ENCODE data around the gene MAFB.

Gene MAFB

DNA sequence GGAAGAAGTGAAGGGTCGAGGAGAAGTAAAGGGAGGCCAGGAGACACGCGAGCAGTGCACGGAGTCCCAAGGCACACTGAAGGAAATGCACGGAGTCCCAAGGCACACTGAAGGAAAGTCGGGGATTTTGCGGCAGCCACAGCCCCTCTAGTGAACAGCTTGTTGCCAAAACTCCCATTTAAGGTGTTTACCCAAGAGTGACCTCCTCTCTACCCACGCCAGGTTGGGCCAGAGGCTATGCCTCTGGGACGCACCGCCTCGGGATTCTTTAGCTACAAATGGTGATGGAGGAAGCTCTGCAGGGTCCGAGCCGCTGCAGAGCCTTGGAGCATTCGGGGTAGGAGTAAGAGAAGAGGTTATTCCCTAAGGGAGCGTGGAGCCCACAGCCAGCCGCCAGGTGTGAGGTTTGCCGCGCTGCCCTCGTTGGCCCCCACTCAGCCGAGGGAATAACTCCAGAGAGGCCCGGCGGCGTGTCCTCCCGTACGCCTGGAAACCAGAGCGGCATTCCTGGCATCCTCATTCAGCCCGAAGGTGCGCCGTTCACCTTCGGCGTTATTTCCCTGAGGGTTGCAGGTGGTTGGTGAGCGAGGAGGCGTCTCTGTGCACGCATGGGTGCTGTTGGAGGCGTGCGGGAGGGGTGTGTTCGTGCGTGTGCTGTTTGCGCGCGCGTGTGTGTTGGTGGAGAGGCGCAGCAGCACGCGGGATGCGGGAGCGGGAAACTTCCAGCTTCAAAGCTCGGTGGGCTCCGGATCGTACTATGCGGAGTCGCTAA is 3.4 kb upstream of the MAFB start (continued):
- TF ChIP-seq, protein P1, sequence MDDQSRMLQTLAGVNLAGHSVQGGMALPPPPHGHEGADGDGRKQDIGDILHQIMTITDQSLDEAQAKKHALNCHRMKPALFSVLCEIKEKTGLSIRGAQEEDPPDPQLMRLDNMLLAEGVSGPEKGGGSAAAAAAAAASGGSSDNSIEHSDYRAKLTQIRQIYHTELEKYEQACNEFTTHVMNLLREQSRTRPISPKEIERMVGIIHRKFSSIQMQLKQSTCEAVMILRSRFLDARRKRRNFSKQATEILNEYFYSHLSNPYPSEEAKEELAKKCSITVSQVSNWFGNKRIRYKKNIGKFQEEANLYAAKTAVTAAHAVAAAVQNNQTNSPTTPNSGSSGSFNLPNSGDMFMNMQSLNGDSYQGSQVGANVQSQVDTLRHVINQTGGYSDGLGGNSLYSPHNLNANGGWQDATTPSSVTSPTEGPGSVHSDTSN (CRISPR knock-in tag; IDR thresholded peaks at IDR 0.05), result no peak
- TF ChIP-seq GLIS2 (tag by site-specific recombination; IDR thresholded peaks at IDR 0.05) (no peak), ZNF626 (tag by site-specific recombination; IDR thresholded peaks at IDR 0.05) (no peak)
- TF ChIP-seq, protein P2, sequence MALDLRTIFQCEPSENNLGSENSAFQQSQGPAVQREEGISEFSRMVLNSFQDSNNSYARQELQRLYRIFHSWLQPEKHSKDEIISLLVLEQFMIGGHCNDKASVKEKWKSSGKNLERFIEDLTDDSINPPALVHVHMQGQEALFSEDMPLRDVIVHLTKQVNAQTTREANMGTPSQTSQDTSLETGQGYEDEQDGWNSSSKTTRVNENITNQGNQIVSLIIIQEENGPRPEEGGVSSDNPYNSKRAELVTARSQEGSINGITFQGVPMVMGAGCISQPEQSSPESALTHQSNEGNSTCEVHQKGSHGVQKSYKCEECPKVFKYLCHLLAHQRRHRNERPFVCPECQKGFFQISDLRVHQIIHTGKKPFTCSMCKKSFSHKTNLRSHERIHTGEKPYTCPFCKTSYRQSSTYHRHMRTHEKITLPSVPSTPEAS (tag by site-specific recombination; IDR thresholded peaks at IDR 0.05), result no peak

DNA sequence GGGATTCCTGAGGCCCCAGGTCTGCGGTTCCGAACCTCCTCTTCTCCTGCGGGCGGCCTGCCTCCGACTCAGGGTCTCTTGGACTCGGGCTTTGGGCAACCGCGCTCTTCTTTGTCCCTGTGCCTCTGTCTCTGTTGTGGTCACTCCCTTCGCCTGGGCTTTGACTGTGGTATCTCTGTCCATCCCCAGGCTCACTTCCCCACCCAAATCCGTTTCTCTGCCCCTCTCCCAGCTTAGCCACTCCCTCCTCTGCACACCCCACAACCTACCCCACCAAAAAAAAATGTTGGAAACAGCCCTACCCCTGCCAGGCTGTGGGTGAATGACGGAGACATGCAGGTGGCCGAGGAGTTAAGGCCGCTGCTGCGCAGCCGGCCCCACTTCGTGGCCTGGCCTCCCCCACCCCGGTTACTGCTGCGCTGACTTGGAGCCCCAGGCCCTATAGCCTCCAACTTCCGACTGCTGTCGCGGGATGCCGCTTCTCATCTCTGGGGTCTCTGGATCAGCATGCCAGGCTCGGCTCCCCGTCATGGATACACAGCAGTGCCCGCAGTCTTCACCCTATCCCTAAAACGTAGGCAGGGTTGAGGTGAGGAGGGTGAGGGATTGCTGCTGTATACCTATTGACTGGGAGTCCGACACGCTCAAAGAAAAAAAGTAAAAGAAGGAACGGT is 2.7 kb upstream of the MAFB start:
- Histone ChIP-seq H3K27ac (ENCODE audit: extremely low read depth, low read depth, low read length) (no peak overlapping the region), H3K4me3 (ENCODE audit: low read depth, low read length) (no peak overlapping the region), H3K4me1 (ENCODE audit: control insufficient read depth, insufficient read depth, low read length) (0 out of 2 replicates have a peak, but pooled peaks cover 2% of the 10 kb centered on the region), H3K9me3 (ENCODE audit: control insufficient read depth, insufficient read depth, low read depth, low read length) (no peaks in the 10 kb centered on the region), H3K36me3 (ENCODE audit: control insufficient read depth in 2 of 2, insufficient read depth in 1 of 2, low read length in 2 of 2) (no peaks in the 10 kb centered on the region)
- ChIA-PET CTCF (interaction anchor here (0.5 kb wide), 1 partner anchor 813 kb away, joined by 3 read pairs; no protein-coding TSS in a partner anchor), POLR2A (no interaction called here)
- TF ChIP-seq ZNF571 (tag by site-specific recombination; IDR thresholded peaks at IDR 0.05) (no peak), ZBTB21 (tag by site-specific recombination; IDR thresholded peaks at IDR 0.05) (no peak), ZNF433 (tag by site-specific recombination; IDR thresholded peaks at IDR 0.05; ENCODE audit: low read depth) (no peak), ZFP41 (tag by site-specific recombination; IDR thresholded peaks at IDR 0.05; ENCODE audit: borderline replicate concordance) (no peak), OVOL3 (tag by site-specific recombination; IDR thresholded peaks at IDR 0.05) (no peak), WT1 (tag by site-specific recombination; IDR thresholded peaks at IDR 0.05) (no peak), ZNF747 (tag by site-specific recombination; IDR thresholded peaks at IDR 0.05) (no peak), ZEB2 (tag by site-specific recombination; IDR thresholded peaks at IDR 0.05) (no peak), TCF7L2 (IDR thresholded peaks at IDR 0.05; ENCODE audit: borderline replicate concordance, low read depth, low read length) (no peak), BCL11B (tag by site-specific recombination; IDR thresholded peaks at IDR 0.05; ENCODE audit: low read depth) (no peak), SETDB1 (IDR thresholded peaks at IDR 0.05; ENCODE audit: insufficient read length, low read length) (no peak), ZNF416 (tag by site-specific recombination; IDR thresholded peaks at IDR 0.05) (no peak), ZNF658 (tag by site-specific recombination; IDR thresholded peaks at IDR 0.05) (no peak)
- TF ChIP-seq, protein P3, sequence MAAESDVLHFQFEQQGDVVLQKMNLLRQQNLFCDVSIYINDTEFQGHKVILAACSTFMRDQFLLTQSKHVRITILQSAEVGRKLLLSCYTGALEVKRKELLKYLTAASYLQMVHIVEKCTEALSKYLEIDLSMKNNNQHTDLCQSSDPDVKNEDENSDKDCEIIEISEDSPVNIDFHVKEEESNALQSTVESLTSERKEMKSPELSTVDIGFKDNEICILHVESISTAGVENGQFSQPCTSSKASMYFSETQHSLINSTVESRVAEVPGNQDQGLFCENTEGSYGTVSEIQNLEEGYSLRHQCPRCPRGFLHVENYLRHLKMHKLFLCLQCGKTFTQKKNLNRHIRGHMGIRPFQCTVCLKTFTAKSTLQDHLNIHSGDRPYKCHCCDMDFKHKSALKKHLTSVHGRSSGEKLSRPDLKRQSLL (tag by site-specific recombination; IDR thresholded peaks at IDR 0.05), result no peak
- TF ChIP-seq, protein P4, sequence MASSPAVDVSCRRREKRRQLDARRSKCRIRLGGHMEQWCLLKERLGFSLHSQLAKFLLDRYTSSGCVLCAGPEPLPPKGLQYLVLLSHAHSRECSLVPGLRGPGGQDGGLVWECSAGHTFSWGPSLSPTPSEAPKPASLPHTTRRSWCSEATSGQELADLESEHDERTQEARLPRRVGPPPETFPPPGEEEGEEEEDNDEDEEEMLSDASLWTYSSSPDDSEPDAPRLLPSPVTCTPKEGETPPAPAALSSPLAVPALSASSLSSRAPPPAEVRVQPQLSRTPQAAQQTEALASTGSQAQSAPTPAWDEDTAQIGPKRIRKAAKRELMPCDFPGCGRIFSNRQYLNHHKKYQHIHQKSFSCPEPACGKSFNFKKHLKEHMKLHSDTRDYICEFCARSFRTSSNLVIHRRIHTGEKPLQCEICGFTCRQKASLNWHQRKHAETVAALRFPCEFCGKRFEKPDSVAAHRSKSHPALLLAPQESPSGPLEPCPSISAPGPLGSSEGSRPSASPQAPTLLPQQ (tag by site-specific recombination; IDR thresholded peaks at IDR 0.05), result no peak
- TF ChIP-seq, protein P5, sequence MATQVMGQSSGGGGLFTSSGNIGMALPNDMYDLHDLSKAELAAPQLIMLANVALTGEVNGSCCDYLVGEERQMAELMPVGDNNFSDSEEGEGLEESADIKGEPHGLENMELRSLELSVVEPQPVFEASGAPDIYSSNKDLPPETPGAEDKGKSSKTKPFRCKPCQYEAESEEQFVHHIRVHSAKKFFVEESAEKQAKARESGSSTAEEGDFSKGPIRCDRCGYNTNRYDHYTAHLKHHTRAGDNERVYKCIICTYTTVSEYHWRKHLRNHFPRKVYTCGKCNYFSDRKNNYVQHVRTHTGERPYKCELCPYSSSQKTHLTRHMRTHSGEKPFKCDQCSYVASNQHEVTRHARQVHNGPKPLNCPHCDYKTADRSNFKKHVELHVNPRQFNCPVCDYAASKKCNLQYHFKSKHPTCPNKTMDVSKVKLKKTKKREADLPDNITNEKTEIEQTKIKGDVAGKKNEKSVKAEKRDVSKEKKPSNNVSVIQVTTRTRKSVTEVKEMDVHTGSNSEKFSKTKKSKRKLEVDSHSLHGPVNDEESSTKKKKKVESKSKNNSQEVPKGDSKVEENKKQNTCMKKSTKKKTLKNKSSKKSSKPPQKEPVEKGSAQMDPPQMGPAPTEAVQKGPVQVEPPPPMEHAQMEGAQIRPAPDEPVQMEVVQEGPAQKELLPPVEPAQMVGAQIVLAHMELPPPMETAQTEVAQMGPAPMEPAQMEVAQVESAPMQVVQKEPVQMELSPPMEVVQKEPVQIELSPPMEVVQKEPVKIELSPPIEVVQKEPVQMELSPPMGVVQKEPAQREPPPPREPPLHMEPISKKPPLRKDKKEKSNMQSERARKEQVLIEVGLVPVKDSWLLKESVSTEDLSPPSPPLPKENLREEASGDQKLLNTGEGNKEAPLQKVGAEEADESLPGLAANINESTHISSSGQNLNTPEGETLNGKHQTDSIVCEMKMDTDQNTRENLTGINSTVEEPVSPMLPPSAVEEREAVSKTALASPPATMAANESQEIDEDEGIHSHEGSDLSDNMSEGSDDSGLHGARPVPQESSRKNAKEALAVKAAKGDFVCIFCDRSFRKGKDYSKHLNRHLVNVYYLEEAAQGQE (tag by site-specific recombination; IDR thresholded peaks at IDR 0.05), result no peak

Data from HEK293 (cell line).